Suprapubic skin (tissue), 4 donors: ENCODE data around the gene CD37. TPM values are rescaled to one million over a fixed set of nuclear protein-coding genes. Genes with fewer than 3 reads are reported as not detected.
A peak's percentile ranks its signal among the peaks of the same experiment; 100 is the strongest.
"Not testable (repeated sequence)": the region's sequence is repeated elsewhere in the genome, so short reads cannot be mapped to it uniquely, and the experiment has no call there.

Source experiments
- DNase-seq, 2 donors: peaks; one replicate each; pipeline ENCODE4 v3.0.0-alpha.2; 2019; ENCODE audit warnings: low spot score in 2 of 2
- H3K27ac ChIP-seq: fragments of 200-600 bp; sonication (generic); one replicate; pipeline ENCODE4 v1.5.1; 2019
- H3K27me3 ChIP-seq: fragments of 200-600 bp; sonication (generic); one replicate; pipeline ENCODE4 v1.5.1; 2019
- H3K36me3 ChIP-seq: fragments of 200-600 bp; sonication (generic); one replicate; pipeline ENCODE4 v1.5.1; 2019
- H3K4me1 ChIP-seq: fragments of 200-600 bp; sonication (generic); one replicate; pipeline ENCODE4 v1.5.1; 2019
- H3K4me3 ChIP-seq: fragments of 200-600 bp; sonication (generic); one replicate; pipeline ENCODE4 v1.5.1; 2019; ENCODE audit warnings: mild to moderate bottlenecking
- H3K9me3 ChIP-seq: fragments of 200-600 bp; sonication (generic); one replicate; pipeline ENCODE4 v1.5.1; 2019
- EP300 ChIP-seq: sonication (generic); formaldehyde crosslinking; IDR thresholded peaks from one replicate; pipeline ENCODE4 v1.6.1; 2017; ENCODE audit warnings: antibody characterized with exemption
- POLR2A ChIP-seq, 2 donors: fragments of 450-650 bp; IDR thresholded peaks; one replicate each; pipeline ENCODE4 v1.6.1; 2017; ENCODE audit warnings: antibody characterized with exemption in 2 of 2, mild to moderate bottlenecking in 2 of 2, moderate library complexity in 2 of 2
- POLR2AphosphoS5 ChIP-seq, 3 donors: sonication (generic); formaldehyde crosslinking; IDR thresholded peaks; one replicate each; pipeline ENCODE4 v1.6.1; 2017; ENCODE audit warnings: antibody characterized with exemption in 3 of 3
- WGBS: methylation state at CpG from one replicate; pipeline ENCODE4 v1.1.5; 2018; 5-methylcytosine and 5-hydroxymethylcytosine counted together
- total RNA-seq, 4 donors: library from RNA; depleted of rRNA; stranded (reverse); fragments of >200 nt; gene quantifications; one replicate each; pipeline ENCODE4 v1.1.0, GENCODE V29; 2016
- TF ChIP-seq, protein P1 (sequence below), 2 donors: fragments of 200-600 bp in 1 of 2; fragments of 450-650 bp in 1 of 2; sonication (generic) in 1 of 2; IDR thresholded peaks; one replicate each; pipeline ENCODE4 v1.5.1; 2016 to 2019; ENCODE audit warnings: antibody characterized with exemption in 2 of 2, mild to moderate bottlenecking in 1 of 2, moderate library complexity in 1 of 2

The CD37 gene
- total RNA-seq, 4 donors from 2014 or later: 2.9 to 25.7 (median 5.0) TPM

DNA sequence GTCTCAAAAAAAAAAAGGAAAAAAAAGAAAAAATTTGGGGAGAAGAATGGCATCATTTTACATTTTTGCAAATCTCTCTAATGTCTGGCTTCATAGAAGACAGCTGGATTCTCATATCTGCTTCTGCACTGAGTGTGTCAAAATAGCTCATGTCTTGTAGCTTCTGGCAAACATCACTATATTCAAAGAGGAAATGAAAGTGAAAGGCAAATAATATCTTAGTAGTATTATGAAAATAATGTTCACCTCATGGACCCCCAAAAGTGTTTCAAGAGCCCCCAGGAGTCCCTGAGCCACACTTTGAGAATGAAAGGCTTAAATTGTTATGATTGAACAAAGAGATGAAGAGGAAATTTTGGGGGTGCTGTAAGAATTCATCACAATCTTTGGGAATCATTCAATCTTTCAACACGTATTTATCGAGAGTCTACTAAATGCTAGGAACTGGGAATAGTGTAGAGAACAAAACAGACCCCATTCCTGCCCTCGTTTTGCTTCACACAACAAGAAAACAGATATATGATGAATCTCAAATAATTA, 9.0 kb upstream of the CD37 start:
- no peaks in the 10 kb centered on the region for H3K36me3 ChIP-seq
- 96% methylated on average over 3 of the region's 3 CpGs for WGBS
- H3K4me3 ChIP-seq: no peak overlapping the region
- TF ChIP-seq POLR2A (IDR thresholded peaks at IDR 0.05) (no peak), EP300 (no peak), POLR2AphosphoS5 (IDR thresholded peaks at IDR 0.05) (no peak)
- TF ChIP-seq, protein P1, sequence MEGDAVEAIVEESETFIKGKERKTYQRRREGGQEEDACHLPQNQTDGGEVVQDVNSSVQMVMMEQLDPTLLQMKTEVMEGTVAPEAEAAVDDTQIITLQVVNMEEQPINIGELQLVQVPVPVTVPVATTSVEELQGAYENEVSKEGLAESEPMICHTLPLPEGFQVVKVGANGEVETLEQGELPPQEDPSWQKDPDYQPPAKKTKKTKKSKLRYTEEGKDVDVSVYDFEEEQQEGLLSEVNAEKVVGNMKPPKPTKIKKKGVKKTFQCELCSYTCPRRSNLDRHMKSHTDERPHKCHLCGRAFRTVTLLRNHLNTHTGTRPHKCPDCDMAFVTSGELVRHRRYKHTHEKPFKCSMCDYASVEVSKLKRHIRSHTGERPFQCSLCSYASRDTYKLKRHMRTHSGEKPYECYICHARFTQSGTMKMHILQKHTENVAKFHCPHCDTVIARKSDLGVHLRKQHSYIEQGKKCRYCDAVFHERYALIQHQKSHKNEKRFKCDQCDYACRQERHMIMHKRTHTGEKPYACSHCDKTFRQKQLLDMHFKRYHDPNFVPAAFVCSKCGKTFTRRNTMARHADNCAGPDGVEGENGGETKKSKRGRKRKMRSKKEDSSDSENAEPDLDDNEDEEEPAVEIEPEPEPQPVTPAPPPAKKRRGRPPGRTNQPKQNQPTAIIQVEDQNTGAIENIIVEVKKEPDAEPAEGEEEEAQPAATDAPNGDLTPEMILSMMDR (IDR thresholded peaks at IDR 0.05): no peak
- H3K27me3 ChIP-seq: no peaks in the 10 kb centered on the region
- H3K9me3 ChIP-seq: no peaks in the 10 kb centered on the region
- no peak overlapping the region for H3K27ac ChIP-seq
- no peaks in the 10 kb centered on the region for H3K4me1 ChIP-seq
- no peak for DNase-seq

GRCh38 chr19:49327878-49328544, 7.2 kb upstream of the CD37 start:
- no peaks in the 10 kb centered on the region for H3K4me1 ChIP-seq
- no peak overlapping the region for H3K4me3 ChIP-seq
- H3K36me3 ChIP-seq: no peaks in the 10 kb centered on the region
- H3K27me3 ChIP-seq: no peaks in the 10 kb centered on the region
- H3K27ac ChIP-seq: no peak overlapping the region
- no peaks in the 10 kb centered on the region for H3K9me3 ChIP-seq
- TF ChIP-seq, protein P1 (IDR thresholded peaks at IDR 0.05): peak; percentile 19 to 68
- TF ChIP-seq POLR2A (IDR thresholded peaks at IDR 0.05): no peak
- DNase-seq: no peak
- WGBS: 55% methylated on average over 2 of the region's 2 CpGs

DNA sequence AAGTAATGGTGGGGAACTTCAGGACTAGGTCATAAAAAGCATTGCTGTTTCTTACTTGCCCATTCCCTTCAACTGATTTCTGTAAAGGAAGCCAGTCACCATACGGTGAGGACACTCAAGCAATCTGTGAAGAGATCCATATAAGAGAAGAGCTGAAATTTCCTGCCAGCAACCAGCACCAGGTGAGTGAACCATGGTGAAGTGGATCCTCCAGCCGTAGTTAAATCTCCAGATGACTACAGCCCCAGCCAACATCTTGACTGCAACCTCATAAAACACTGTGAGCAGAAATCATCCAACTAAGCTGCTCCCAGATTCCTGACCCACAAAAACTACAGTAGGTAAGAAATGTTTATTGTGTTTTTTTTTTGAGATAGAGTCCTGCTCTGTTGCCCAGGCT, 6.5 kb upstream of the CD37 start:
- no peak for DNase-seq
- 89% methylated on average over 2 of the region's 2 CpGs for WGBS

GRCh38 chr19:49331187-49331586, 4.0 kb upstream of the CD37 start:
- H3K27ac ChIP-seq, H3K4me1 ChIP-seq, H3K27me3 ChIP-seq, H3K4me3 ChIP-seq, DNase-seq, H3K9me3 ChIP-seq, H3K36me3 ChIP-seq: not testable (repeated sequence)
- 91% methylated on average over 4 of the region's 4 CpGs for WGBS

More for the DNA sequence above, 6.5 kb upstream of the CD37 start:
- H3K27me3 ChIP-seq: no peaks in the 10 kb centered on the region
- TF ChIP-seq EP300: no peak
- TF ChIP-seq, protein P1 (IDR thresholded peaks at IDR 0.05): no peak
- no peak for TF ChIP-seq POLR2AphosphoS5 (IDR thresholded peaks at IDR 0.05)
- no peak for TF ChIP-seq POLR2A (IDR thresholded peaks at IDR 0.05)
- H3K4me3 ChIP-seq: no peak overlapping the region
- no peaks in the 10 kb centered on the region for H3K4me1 ChIP-seq
- no peaks in the 10 kb centered on the region for H3K36me3 ChIP-seq
- H3K27ac ChIP-seq: no peak overlapping the region
- no peaks in the 10 kb centered on the region for H3K9me3 ChIP-seq

GRCh38 chr19:49331616-49332055, 3.6 kb upstream of the CD37 start:
- Histone ChIP-seq H3K27me3 (no peaks in the 10 kb centered on the region), H3K27ac (no peak overlapping the region), H3K9me3 (no peaks in the 10 kb centered on the region), H3K36me3 (no peaks in the 10 kb centered on the region), H3K4me1 (no peaks in the 10 kb centered on the region), H3K4me3 (no peak overlapping the region)
- peak in 1 of 2 donors; percentile 7 for DNase-seq
- WGBS: 67% methylated on average over 2 of the region's 2 CpGs
- TF ChIP-seq POLR2A (IDR thresholded peaks at IDR 0.05) (no peak), EP300 (no peak), POLR2AphosphoS5 (IDR thresholded peaks at IDR 0.05) (no peak)
- TF ChIP-seq, protein P1 (IDR thresholded peaks at IDR 0.05): no peak

DNA sequence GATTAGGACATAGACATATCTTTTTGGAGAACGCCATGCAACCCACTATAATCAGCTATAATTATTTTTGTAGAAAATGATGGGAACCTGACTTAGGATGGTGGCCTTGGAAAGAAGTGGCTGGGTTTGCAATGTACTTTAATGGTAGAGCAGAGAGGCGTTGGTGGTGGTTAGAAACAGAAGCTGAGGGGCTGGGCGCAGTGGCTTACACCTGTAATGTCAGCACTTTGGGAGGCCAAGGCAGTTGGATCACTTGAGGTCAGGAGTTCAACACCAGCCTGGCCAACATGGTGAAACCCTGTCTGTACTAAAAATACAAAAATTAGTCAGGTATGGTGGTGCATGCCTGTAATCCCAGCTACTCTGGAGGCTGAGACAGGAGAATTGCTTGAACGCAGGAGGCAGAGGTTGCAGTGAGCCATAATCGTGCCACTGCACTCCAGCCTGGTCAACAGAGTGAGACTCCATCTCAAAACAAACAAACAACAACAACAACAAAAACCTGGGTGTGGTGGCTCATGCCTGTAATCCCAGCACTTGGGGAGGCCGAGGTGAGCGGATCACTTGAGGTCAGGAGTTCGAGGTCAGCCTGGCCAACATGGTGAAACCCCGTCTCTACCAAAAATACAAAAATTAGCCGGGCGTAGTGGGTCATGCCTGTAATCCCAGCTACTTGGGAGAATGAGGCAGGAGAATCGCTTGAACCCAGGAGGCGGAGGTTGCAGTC, 2.4 kb upstream of the CD37 start:
- H3K27ac ChIP-seq, H3K9me3 ChIP-seq, H3K4me3 ChIP-seq, H3K36me3 ChIP-seq, H3K27me3 ChIP-seq, DNase-seq, H3K4me1 ChIP-seq: not testable (repeated sequence)
- 92% methylated on average over 13 of the region's 13 CpGs for WGBS
